Measurements from ENCODE around the gene ZXDC.

DNA sequence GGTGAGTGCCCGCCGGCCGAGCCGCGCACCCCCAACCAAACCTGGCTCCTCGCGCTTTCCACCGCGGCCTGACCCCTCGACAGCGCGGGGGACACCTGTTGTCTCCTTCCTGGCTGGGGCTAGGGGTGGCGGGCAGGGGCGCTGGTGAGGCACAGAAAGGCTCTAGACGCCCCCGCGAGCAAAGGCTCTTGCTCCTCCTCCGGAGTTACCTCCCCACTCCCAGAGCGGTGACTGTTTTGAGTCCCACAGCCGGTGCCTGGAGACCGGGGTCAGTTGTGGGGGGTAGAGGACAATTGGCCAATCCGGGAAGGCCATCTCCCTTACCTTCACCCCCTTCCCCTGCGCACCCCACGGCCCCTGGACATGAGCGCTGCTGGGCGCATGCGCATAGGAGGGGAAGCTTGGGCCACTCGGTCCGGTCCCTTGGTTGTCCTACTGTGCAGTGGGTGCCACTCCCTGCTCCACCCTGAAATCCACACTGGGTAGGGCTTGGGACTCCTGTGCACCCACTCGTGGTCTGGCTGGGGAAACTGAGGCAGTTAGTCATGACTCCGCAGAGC, 48.8 kb upstream of the ZXDC start:
- TF ChIP-seq, protein P1, sequence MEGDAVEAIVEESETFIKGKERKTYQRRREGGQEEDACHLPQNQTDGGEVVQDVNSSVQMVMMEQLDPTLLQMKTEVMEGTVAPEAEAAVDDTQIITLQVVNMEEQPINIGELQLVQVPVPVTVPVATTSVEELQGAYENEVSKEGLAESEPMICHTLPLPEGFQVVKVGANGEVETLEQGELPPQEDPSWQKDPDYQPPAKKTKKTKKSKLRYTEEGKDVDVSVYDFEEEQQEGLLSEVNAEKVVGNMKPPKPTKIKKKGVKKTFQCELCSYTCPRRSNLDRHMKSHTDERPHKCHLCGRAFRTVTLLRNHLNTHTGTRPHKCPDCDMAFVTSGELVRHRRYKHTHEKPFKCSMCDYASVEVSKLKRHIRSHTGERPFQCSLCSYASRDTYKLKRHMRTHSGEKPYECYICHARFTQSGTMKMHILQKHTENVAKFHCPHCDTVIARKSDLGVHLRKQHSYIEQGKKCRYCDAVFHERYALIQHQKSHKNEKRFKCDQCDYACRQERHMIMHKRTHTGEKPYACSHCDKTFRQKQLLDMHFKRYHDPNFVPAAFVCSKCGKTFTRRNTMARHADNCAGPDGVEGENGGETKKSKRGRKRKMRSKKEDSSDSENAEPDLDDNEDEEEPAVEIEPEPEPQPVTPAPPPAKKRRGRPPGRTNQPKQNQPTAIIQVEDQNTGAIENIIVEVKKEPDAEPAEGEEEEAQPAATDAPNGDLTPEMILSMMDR (IDR thresholded peaks at IDR 0.05) = no peak
- TF ChIP-seq POLR2A (IDR thresholded peaks at IDR 0.05) = no peak
